Gastroesophageal sphincter (tissue), 3 donors: ENCODE results near the gene TP63.

ENCODE experiments used
- CTCF ChIP-seq, 4 experiments: fragments of 200-600 bp in 2 of 4; fragments of 450-650 bp in 2 of 4; sonication (generic) in 1 of 4; IDR thresholded peaks; one replicate each; pipeline ENCODE4 v1.5.1; 2017 to 2019; ENCODE audit warnings: antibody characterized with exemption in 4 of 4, mild to moderate bottlenecking in 2 of 4, moderate library complexity in 2 of 4
- EP300 ChIP-seq: sonication (generic); formaldehyde crosslinking; IDR thresholded peaks from one replicate; pipeline ENCODE4 v1.6.1; 2017; ENCODE audit warnings: antibody characterized with exemption, mild to moderate bottlenecking
- POLR2AphosphoS5 ChIP-seq: sonication (generic); formaldehyde crosslinking; IDR thresholded peaks from one replicate; pipeline ENCODE4 v1.6.1; 2017; ENCODE audit warnings: antibody characterized with exemption

- no peak for TF ChIP-seq CTCF (IDR thresholded peaks at IDR 0.05)
- no peak for TF ChIP-seq POLR2AphosphoS5
- TF ChIP-seq EP300 = no peak
Measured at GRCh38 chr3:189621948-189622603, 9.1 kb upstream of the TP63 start.
